ENCODE data around the gene TC2N. TPM values are rescaled to one million over a fixed set of nuclear protein-coding genes. Genes with fewer than 3 reads are reported as not detected.

Gene TC2N
- total and polyA plus RNA-seq, 2 of the 4 experiments (the other 2 are of a cell fraction) = 0.03 to 0.18 TPM

DNA sequence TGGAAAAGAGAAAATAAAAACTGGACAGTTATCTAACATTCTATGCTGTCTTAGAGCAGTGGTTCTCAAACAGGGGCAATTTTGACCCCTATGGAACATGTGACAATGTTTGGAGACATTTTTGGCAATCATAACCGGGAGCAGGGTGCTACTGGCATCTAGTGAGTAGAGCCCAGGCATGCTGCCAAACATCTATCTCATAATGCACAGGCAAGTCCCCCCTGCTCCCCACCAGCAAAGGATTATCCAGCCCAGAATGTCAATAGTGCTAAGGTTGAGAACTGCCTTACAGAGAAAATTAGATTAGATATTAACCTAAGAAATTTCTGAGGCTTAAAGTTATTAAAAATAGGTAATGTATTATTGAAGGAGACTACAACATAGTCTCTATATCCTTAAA is 112.5 kb downstream of the TC2N start:
- Histone ChIP-seq H4K8ac (ENCODE audit: low read depth in 2 of 2, low read length in 2 of 2) (no peak overlapping the region), H3K4ac (ENCODE audit: low read depth, low read length) (no peak overlapping the region), H2AK5ac (ENCODE audit: low read depth, low read length) (no peak overlapping the region), H3K27me3 (ENCODE audit: control insufficient read depth, insufficient read depth, low read length) (peaks cover 1% of the 10 kb centered on the region; the same call in 1 of the 2 replicates), H4K20me1 (ENCODE audit: insufficient read depth, low read length) (no peaks in the 10 kb centered on the region), H3K4me3 (ENCODE audit: insufficient read depth, low read depth, low read length) (no peak overlapping the region), H3K23ac (ENCODE audit: low read depth, low read length) (no peak overlapping the region), H3K56ac (ENCODE audit: extremely low read depth, insufficient read depth, low read length) (no peak overlapping the region), H4K5ac (ENCODE audit: low read depth, low read length) (no peak overlapping the region), H3K9me3 (ENCODE audit: control insufficient read depth, insufficient read depth, low read length) (no peaks in the 10 kb centered on the region), H3K36me3 (ENCODE audit: control insufficient read depth, insufficient read depth, low read length) (no peaks in the 10 kb centered on the region), H3K9ac (ENCODE audit: low read depth, low read length) (no peak overlapping the region), H3K27ac (ENCODE audit: insufficient read depth, low read length) (no peak overlapping the region), H3K9me1 (ENCODE audit: insufficient read depth, low read length) (no peaks in the 10 kb centered on the region), H2AFZ (replicated peaks; ENCODE audit: low read length, poor library complexity) (no peak overlapping the region), H2BK5ac (ENCODE audit: low read depth, low read length, poor library complexity, severe bottlenecking) (no peak overlapping the region), H4K91ac (ENCODE audit: insufficient read depth, low read depth, low read length) (no peak overlapping the region), H3K18ac (ENCODE audit: low read depth, low read length) (no peak overlapping the region), H2BK120ac (ENCODE audit: low read depth, low read length) (no peak overlapping the region), H3K79me1 (ENCODE audit: low read depth in 1 of 2, low read length in 2 of 2) (no peaks in the 10 kb centered on the region), H2BK15ac (ENCODE audit: low read depth, low read length) (no peak overlapping the region), H3K4me1 (ENCODE audit: control insufficient read depth, insufficient read depth, low read length) (no peaks in the 10 kb centered on the region), H3K14ac (replicated peaks; ENCODE audit: low read depth, low read length) (no peak overlapping the region), H2BK20ac (ENCODE audit: low read depth, low read length) (no peak overlapping the region), H2AK9ac (replicated peaks; ENCODE audit: low read depth, low read length, poor library complexity) (no peak overlapping the region), H3K4me2 (ENCODE audit: low read depth, low read length) (no peak overlapping the region)
- ATAC-seq (ENCODE audit: low read depth) = no peak
- dilution Hi-C loops (cut with HindIII; ENCODE audit: low sequenced_read_pairs, unreplicated experiment) = no loop called here
- intact Hi-C loops (cut with micrococcal nuclease) = no loop called here
- POLR2A ChIA-PET (ENCODE audit: unreplicated experiment) = no interaction called here
- CTCF ChIA-PET = no interaction called here
- no peak for DNase-seq
- TF ChIP-seq RCOR1 (IDR thresholded peaks at IDR 0.05; ENCODE audit: insufficient replicate concordance, low read length) (no peak), POLR2A (IDR thresholded peaks at IDR 0.05; ENCODE audit: low read depth, low read length) (no peak), MXI1 (IDR thresholded peaks at IDR 0.05; ENCODE audit: borderline replicate concordance, low read depth, low read length) (no peak), MAZ (IDR thresholded peaks at IDR 0.05; ENCODE audit: borderline replicate concordance, low read depth, low read length) (no peak), MAFK (IDR thresholded peaks at IDR 0.05; ENCODE audit: low read depth, low read length) (no peak), BHLHE40 (IDR thresholded peaks at IDR 0.05; ENCODE audit: low read depth, low read length) (no peak), FOS (IDR thresholded peaks at IDR 0.05; ENCODE audit: low read depth, low read length) (no peak), RFX5 (IDR thresholded peaks at IDR 0.05; ENCODE audit: low read depth, low read length) (no peak), SMC3 (IDR thresholded peaks at IDR 0.05; ENCODE audit: low read depth, low read length) (no peak), NFE2L2 (IDR thresholded peaks at IDR 0.05; ENCODE audit: low read depth, low read length) (no peak), RAD21 (IDR thresholded peaks at IDR 0.05; ENCODE audit: low read length) (no peak), CHD1 (IDR thresholded peaks at IDR 0.05; ENCODE audit: low read depth, low read length) (no peak)
- TF ChIP-seq, protein P1, sequence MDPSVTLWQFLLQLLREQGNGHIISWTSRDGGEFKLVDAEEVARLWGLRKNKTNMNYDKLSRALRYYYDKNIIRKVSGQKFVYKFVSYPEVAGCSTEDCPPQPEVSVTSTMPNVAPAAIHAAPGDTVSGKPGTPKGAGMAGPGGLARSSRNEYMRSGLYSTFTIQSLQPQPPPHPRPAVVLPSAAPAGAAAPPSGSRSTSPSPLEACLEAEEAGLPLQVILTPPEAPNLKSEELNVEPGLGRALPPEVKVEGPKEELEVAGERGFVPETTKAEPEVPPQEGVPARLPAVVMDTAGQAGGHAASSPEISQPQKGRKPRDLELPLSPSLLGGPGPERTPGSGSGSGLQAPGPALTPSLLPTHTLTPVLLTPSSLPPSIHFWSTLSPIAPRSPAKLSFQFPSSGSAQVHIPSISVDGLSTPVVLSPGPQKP (IDR thresholded peaks at IDR 0.05; ENCODE audit: borderline replicate concordance, low read depth, low read length) = no peak
- TF ChIP-seq, protein P2, sequence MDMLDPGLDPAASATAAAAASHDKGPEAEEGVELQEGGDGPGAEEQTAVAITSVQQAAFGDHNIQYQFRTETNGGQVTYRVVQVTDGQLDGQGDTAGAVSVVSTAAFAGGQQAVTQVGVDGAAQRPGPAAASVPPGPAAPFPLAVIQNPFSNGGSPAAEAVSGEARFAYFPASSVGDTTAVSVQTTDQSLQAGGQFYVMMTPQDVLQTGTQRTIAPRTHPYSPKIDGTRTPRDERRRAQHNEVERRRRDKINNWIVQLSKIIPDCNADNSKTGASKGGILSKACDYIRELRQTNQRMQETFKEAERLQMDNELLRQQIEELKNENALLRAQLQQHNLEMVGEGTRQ (IDR thresholded peaks at IDR 0.05; ENCODE audit: low read depth, low read length) = no peak
- TF ChIP-seq, protein P3, sequence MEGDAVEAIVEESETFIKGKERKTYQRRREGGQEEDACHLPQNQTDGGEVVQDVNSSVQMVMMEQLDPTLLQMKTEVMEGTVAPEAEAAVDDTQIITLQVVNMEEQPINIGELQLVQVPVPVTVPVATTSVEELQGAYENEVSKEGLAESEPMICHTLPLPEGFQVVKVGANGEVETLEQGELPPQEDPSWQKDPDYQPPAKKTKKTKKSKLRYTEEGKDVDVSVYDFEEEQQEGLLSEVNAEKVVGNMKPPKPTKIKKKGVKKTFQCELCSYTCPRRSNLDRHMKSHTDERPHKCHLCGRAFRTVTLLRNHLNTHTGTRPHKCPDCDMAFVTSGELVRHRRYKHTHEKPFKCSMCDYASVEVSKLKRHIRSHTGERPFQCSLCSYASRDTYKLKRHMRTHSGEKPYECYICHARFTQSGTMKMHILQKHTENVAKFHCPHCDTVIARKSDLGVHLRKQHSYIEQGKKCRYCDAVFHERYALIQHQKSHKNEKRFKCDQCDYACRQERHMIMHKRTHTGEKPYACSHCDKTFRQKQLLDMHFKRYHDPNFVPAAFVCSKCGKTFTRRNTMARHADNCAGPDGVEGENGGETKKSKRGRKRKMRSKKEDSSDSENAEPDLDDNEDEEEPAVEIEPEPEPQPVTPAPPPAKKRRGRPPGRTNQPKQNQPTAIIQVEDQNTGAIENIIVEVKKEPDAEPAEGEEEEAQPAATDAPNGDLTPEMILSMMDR (conservative IDR thresholded peaks at IDR 0.05; ENCODE audit: low read depth, low read length) = no peak
- BruUV-seq (replicated peaks) = no TSS peak
- in situ Hi-C loops (cut with MboI; ENCODE audit: low sequenced_read_pairs) = no loop called here
- WGBS, 2 experiments (ENCODE audit: extremely low coverage in 2 of 2, insufficient read length in 1 of 2) = no CpG with 5 or more reads among the region's 1 CpG
